ENCODE data around the gene ZNF821.

Gene ZNF821

GRCh38 chr16:71893888-71894228 is 9.9 kb upstream of the ZNF821 start:
- peak overlapping the region; percentile 88 for H3K4me3 ChIP-seq (ENCODE audit: low read length)
- no peak for DNase-seq (ENCODE audit: low read depth)
- no peak for TF ChIP-seq CTCF (conservative IDR thresholded peaks at IDR 0.05; ENCODE audit: low read length)

DNA sequence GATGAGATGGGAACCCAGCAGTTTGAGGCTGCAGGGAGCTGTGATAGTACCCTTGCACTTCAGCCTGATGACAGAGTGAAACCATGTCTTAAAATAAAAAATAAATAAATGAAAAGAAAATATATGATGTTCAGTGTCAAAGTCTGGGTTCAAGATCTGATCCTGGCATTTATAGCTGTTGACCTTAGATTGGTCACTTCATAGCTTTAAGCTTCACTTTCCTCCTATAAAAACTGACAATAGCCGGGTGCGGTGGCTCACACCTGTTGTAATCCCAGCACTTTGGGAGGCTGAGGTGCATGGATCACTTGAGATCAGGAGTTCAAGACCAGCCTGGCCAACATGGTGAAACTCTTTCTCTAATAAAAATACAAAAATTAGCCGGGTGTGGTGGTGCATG is 5.2 kb upstream of the ZNF821 start:
- no peak for TF ChIP-seq CTCF (conservative IDR thresholded peaks at IDR 0.05; ENCODE audit: low read length)
- H3K4me3 ChIP-seq (ENCODE audit: low read length): no peak overlapping the region
- no peak for DNase-seq (ENCODE audit: low read depth)

GRCh38 chr16:71885261-71885650 is 1.3 kb upstream of the ZNF821 start:
- no peak overlapping the region for H3K4me3 ChIP-seq (ENCODE audit: low read length)
- DNase-seq (ENCODE audit: low read depth): no peak
- no peak for TF ChIP-seq CTCF (conservative IDR thresholded peaks at IDR 0.05; ENCODE audit: low read length)

GRCh38 chr16:71883168-71883848 is 674 bp downstream of the ZNF821 start:
- peak; percentile 37; the same call in 1 of the 2 replicates for TF ChIP-seq CTCF (conservative IDR thresholded peaks at IDR 0.05; ENCODE audit: low read length)
- H3K4me3 ChIP-seq (ENCODE audit: low read length): peak overlapping the region; percentile 80
- DNase-seq (ENCODE audit: low read depth): peak; percentile 8

DNA sequence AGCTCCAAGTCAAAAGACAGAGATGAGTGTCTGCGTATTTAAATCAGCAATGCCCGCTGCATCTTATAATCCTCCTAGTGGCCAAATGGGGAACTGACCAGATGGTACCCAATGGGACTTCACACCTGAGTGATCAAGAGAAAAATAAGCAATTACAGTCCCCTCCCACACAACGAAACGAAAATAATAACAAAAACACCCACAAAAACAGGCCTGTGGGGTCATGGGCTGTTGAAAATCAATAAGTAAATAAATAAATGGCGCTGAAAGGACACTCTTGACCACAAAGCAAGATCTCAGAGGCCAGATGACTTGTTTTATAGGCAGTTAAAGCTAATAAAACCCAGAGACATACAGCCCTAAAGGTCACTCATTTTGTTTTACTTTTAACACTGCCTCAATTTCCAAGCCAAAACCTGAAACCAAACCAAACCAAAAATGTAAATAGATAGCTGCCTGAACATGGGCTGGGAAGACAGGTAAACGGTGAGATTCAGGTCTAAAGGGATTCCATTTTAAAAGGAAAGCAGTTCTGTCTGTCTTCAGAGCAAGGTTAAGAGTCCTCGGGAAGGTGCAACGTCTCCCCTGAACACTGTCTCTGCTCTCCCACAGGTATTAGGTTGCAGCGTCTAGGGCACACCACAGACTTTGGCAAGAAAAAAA is 1.3 kb downstream of the ZNF821 start:
- DNase-seq (ENCODE audit: low read depth): peak; percentile 73
- TF ChIP-seq CTCF (conservative IDR thresholded peaks at IDR 0.05; ENCODE audit: low read length): peak; percentile 94
- H3K4me3 ChIP-seq (ENCODE audit: low read length): peak overlapping the region; percentile 80

DNA sequence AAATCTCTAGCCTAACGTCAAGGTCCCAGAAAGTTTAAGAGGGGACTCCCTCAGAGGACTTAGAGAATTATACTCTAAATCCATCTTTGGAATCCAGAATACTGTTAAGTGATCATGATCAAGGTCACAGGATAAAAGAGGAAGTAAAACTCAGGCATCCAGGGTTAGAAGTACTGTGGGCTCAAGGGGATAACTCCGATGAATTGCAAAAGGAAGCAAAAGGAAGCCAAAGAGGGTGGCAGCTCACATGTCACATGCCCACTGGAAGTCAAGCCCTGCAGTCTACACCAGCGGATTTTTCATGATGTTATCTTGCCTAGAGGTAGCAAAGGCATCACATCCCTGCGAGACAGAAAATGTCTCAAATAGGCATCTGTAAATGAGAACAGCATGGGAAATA is 3.8 kb downstream of the ZNF821 start:
- no peak overlapping the region for H3K4me3 ChIP-seq (ENCODE audit: low read length)
- DNase-seq (ENCODE audit: low read depth): no peak
- no peak for TF ChIP-seq CTCF (conservative IDR thresholded peaks at IDR 0.05; ENCODE audit: low read length)

- no peak overlapping the region for H3K4me3 ChIP-seq (ENCODE audit: low read length)
- no peak for TF ChIP-seq CTCF (conservative IDR thresholded peaks at IDR 0.05; ENCODE audit: low read length)
- no peak for DNase-seq (ENCODE audit: low read depth)
Measured at GRCh38 chr16:71878911-71879310, 5.1 kb downstream of the ZNF821 start.

Data from AG10803 (cell line).